HuH-7 (cell line): Measurements from ENCODE around the gene PPFIA4.

Source experiments
- DNase-seq: peaks from one replicate; pipeline ENCODE4 v3.0.0; 2011; ENCODE audit warnings: low spot score

PPFIA4 gene

DNA sequence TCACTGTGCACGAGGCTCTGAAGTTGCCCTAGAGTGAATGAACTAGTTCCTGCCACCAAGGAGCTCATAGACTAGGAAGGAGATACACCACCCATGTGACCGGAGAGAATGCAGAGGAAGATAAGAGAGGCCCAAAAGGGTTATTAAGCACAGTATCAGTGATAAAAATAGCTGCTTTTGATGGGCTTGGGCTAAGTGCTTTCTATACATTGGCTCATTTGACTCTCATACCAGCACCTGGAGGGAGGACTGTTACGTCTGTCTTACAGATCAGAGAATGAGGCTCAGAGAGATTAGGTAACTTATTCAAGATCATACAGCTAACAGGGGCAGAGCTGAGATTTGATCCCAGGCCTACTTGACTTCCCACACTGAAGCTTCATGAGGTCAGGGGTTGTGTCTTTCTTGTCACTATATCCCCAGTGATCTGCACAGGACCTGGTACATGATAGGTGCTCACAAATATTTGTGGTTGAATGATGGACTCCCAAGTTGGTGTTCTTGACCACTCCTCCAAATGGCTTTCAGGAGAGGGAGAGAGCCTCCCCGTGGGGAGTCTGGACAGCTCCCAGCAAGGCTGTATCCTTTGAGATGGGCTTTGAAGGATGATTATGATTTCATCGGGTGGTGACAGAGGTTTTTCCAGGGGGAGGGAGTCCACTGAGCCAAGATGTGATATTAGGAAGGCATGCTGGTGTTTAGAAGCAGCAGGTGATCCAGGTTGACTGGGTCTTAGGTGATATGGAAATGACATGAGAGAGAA, 14.4 kb downstream of the PPFIA4 start:
- no peak for DNase-seq

DNA sequence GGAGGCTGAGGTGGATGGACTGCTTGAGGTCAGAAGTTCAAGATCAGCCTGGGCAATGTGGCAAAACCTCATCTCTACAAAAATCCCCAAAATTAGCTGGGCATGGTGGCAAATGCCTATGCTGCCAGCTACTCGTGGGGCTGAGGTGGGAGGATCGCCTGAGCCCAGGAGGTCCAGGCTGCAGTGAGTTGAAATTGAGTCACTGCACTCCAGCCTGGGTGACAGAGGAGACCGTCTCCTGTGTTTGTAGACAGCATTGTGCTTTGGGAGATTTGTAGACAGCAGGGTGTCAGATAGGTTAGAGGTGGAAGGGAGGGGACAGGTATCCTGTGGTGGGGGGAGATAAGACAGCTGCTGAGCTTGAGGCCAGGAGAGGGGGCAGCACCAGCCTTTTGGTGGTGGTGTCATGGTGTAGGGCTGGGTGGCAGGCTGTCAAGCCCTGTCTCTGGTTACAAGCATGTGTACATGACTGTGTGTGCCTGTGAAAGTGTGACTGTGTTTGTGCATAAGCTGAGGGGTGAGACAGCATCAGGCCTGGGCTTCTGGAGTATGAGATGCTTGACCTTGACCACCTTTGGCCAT, 15.2 kb downstream of the PPFIA4 start:
- DNase-seq: no peak

DNA sequence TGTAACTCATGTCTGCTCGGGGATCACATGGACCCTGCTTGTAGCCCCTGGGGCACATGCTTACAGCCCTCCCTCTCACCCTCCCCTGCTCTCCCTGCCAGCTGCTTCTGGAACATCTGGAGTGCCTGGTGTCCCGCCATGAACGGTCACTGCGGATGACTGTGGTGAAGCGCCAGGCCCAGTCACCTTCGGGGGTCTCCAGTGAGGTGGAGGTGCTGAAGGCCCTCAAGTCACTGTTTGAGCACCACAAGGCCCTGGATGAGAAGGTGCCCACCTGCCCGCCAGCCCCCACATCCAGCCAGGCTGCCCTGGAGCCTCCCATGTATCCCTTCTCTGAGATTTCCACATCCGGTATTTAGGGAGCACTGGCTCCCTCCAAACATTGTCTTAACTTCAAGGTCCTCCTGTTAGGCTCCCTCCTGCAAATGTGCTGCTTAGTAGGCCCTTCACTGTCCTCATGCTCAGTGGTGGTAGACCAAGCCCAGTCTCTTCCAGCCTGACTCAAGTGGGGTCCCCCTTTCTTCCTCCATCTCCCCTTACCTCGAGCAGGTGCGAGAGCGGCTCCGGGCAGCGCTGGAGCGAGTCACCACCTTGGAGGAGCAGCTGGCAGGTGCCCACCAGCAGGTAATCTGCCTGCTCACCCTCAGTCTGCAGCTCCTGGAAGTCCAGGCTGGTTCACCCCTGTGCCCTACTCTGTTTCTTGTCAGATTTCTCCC, 17.7 kb downstream of the PPFIA4 start:
- no peak for DNase-seq

DNA sequence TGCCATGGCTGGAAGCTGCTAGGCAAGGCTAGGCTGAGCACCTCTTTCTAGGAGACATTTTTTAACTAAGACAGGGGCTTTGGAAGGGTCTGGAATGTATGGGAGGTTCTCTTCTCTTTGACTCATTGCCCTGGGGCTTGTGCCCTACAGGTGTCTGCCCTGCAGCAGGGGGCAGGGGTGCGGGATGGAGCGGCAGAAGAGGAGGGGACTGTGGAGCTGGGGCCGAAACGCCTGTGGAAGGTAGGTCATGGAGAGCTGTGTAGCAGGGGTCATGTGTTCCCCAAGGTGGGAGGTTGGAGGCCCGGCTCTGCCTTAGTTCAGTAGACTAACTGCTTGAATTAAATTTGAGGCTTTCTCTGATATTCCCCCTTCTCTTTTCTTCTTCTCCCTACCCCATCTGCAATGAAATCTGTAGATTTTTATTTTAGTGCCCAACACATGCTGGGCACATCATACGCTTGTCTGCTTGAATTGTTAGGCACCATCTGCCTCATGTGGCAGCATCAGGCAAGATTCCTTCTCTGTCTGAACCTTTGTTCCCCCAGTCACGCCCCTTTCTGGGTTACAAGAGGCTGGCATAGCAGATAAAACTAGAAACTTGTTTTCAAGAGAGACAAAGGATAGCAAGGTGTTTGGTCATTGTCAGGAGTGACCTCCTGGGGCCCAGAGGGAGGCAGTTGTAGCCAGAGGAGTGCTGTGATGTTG, 18.4 kb downstream of the PPFIA4 start:
- DNase-seq: no peak

DNA sequence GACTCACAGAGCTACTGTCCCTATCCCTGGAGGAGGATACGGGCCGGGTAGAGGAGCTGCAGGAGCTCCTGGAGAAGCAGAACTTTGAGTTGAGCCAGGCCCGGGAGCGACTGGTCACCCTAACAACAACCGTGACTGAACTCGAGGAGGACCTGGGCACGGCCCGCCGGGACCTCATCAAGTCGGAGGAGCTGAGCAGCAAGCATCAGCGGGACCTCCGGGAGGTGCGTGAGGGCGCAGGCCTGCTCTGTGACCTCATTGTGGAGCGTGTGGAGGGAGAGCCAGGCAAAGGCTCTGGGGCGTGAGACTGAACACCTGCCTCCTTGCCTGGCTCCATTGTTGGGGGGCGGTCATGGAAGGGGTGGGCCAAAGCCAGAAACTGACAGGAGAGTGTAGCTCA, 19.0 kb downstream of the PPFIA4 start:
- no peak for DNase-seq

DNA sequence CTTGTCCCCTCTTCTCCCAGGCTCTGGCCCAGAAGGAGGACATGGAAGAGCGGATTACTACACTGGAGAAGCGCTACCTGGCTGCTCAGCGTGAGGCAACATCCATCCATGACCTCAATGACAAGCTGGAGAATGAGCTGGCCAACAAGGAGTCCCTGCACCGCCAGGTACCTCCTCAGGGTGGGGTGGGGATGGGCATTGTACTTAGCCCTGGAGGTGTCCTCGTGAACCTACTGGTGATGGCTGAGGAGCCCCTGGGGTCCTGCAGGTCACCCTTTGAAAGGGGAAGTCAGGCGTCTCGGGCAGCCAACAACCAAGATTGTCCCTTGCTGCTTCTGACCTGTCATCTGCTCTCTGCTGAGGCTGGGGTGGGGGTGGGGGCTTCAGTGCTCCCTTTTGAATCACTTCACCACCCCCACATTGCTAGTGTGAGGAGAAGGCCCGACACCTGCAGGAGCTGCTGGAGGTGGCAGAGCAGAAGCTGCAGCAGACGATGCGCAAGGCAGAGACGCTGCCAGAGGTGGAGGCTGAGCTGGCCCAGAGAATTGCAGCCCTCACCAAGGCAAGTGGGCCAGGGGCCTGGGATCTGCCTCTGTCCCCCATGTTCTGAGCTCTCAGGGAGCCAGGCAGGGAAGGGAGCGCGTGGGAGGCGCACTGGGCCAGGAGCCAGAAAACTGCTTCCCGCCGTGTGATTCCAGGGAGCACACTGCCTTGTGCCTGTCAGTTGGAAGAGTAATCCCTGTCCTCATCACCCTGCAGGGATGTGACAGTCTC, 19.7 kb downstream of the PPFIA4 start:
- no peak for DNase-seq

DNA sequence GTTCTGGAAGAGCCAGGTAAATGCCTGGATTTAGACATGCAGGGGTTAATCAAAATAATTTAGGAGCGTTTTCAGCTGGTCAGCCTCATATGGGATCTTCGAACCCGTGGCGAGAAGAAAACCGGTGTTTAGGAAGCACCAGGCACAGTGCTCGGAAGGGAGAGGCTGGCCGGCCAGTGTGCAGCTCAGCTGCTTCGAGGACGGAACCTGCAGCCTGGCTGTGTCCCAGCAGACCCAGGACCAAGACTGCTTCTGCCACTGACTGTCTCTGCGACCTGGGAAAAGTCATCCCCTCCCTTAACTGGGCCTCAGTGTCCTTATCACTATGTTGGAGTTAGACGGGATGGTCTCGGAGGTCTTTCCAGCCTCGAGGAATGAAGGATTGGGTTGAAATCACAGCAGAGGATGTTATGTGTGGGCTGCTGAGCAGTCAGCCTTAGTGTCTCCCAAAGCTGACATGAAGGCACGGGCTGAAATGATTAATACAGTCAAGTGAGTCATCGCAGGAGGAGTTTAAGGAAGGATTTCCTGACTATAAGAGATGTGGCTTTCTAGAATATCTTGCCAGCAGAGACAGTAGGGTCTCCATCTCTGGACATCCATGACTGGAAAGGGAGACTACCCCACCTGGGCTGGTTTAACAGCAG, 20.8 kb downstream of the PPFIA4 start:
- no peak for DNase-seq

DNA sequence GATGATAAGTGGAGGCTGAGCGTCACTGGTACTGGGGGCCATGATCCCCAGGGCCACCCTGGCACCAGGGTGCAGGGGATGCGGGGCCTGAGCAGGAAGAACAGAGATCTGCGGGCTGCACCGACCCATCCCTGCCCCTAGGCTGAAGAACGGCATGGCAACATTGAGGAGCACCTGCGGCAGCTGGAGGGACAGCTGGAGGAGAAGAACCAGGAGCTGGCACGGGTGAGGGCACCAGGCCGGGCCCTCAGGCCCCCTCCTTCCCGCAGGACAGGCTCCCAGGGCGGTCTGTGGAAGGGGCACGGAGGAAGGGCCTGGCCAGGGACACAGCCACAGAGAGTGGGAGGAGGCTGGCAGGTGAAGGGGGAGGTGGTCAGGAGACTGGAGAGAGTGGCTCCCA, 21.8 kb downstream of the PPFIA4 start:
- DNase-seq: no peak

DNA sequence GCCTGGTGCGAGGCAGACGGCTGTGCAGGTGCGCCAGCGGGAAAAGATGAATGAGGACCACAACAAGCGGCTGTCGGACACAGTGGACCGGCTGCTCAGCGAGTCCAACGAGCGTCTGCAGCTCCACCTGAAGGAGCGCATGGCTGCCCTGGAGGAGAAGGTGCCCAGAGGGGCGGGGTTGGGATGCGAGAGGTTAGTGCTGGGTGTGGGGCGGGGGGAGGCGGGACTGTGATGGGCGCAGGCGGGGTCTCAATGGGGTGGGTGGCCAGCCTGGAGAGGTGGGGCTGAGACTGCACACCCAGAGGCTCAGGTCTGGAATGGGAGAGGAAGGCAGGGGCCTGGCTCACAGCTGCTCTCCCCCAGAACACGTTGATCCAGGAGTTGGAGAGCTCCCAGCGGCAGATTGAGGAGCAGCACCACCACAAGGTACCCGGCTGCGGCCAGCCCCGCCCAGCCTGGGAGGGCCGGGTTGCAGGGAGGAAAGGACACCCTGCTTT, 22.3 kb downstream of the PPFIA4 start:
- DNase-seq: no peak

DNA sequence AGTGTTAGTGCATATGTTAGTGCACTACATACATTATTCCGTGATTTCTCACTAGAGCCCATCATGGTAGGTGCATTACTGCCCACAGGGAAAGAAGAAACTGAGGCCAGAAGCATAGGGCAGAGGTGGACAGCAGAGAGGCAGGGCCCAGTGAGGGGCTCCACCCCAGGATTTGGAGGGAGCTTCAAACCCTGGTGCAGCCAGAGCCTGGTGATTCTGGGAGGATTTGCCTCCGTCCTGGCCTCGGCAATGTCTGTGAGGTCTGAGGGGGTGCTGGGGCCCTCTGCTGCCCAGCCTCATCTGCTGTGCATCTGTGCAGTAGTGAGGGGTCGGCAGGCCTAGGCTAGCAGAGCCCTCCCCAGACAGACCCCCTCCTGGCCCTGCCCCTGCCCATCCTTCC, 22.8 kb downstream of the PPFIA4 start:
- no peak for DNase-seq

DNA sequence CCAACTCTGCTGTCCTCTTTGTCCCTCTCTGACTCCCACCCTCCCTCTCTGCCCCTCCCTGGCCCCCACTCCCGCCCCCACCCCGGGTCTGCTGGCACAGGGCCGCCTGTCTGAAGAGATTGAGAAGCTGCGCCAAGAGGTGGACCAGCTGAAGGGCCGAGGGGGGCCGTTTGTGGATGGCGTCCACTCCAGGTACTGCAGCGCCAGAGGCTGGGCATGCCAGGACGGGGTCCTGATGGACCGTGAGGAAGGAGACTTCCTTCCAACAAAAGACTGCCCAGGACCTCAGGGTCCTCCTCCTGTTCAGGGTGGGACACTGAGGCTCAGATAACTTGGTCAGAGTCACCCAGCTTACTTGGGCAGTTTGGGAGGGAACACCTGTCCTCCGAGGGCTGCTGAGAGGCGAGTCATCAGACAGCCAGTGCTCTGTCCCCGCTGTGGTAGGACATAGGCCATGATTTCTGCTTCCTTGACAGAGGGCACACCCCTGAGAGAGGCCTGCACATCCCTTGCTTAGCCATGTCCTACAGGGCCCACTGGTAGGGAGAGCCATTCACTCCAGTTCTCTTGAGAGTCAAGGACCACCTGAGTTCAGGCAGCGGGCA, 23.4 kb downstream of the PPFIA4 start:
- no peak for DNase-seq

DNA sequence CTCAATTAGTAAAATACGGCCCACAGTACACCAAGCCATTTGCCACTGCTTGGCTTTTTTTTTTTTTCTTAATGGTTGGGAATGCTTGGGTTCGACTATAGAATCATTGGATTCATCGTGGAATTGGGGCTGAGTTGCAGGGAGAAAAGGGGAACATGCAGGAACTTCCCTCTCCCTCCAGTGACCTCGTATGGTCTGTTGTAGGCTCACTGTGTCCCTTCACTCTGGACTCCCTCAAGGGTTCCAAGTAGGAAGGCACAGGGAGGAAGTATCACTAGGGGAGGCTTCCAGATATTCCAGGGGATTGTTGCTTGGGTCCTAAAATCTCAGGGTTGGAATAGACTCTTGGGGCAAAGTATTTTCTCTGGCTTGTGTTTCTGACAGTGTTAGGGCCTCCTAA, 24.5 kb downstream of the PPFIA4 start:
- DNase-seq: no peak

DNA sequence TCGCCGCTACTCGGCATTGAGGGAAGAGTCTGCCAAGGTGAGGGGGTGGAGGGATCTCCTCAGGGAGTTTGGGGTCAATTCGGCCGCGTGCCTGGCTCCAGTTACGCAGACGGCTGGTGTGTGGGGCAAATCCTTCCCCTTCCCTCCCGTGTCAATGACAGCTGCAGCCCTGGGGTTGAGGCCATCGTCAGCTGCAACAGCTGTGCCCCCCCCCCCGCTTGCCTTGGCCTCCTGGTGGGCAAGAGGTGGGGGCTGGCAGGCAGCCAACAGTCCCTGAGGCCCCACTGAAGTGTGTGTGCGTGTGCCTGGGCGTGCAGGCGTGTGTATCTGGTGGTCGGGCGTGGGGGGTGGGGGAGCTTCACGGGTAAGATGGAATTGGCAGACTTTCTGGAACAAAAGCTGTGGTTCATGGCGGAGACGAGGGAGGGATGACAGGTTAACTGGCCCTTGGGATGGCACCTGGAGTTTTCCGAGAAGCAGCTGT, 25.6 kb downstream of the PPFIA4 start:
- DNase-seq: no peak

DNA sequence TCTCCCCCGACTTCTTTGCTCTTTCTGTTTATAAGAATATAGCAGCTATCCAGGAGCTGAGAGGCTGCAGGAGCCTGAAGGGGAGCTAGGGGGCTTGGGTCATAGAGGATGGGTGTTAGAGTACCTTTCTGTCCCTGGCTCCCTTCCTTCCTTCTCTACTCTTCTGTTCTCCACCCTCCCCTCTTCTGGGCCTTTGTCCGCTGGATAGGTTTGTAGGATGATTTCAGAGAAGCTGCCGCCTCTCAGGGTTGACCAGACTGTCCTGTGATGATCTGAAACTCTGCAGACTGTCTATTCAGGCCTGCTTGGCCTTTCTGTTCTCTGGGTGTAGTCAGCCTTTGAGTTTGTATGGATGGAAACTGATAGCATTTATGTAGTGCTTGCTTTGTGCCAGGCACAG, 26.3 kb downstream of the PPFIA4 start:
- no peak for DNase-seq

DNA sequence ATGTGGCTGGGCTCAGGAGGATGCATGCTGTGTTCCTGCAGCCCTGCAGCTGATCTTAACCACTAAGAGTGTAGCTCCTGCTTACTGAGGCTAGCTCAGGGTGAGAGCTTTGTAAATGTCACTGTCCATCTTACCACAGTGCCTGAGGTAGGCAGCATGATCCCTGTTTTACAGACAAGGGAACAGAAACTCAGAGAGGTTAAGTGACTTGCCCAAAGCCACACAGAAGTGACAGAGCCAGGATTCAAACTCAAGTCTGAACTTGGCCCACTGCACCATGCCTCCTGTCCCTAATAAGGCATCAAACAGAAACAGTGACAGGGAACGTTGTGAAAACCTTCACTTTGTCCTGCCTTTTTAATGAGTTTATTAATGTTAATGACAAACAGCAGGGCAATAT, 27.9 kb downstream of the PPFIA4 start:
- no peak for DNase-seq

DNA sequence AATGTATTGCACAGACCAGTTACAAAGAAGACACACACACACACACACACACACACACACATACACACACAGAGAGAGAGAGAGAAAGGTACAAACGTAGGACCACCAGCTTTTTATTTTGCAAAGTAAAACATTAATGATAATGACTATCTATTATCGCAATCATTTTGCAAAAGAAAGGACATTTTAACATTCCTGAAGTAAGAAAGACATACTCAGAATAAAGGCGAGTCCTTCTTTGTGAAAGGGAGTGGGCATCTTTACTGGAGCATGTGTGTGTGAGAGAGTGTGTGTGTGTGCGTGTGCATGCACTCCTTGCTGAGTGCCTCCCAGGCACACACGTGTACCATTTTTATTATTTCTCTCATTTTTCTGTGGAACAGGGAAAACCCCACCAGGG, 28.4 kb downstream of the PPFIA4 start:
- no peak for DNase-seq

DNA sequence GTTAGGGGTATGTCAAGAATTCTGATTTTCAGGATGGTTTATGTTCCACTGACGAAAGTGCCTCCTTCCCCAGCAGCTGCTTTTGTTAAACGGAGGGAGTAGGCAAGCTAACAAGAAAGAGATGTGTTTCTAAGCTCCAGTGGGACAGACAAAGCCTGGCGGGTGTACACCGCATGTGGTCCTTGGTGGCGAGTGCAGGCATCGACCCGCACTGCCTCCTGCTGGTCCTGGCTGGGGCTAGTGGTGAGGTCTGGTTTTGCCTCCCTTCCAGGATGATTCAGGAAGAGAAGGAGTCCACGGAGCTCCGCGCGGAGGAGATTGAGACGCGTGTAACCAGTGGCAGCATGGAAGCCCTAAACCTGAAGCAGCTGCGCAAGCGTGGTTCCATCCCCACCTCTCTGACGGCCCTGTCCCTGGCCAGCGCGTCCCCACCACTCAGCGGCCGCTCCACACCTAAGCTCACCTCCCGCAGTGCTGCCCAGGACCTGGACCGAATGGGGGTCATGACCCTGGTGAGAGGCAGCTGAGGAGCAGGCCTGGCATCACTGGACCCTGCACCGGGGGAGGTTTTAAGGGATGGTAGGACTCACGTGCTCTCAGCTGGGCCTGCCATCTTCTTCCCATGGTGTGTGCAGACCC, 29.0 kb downstream of the PPFIA4 start:
- no peak for DNase-seq

DNA sequence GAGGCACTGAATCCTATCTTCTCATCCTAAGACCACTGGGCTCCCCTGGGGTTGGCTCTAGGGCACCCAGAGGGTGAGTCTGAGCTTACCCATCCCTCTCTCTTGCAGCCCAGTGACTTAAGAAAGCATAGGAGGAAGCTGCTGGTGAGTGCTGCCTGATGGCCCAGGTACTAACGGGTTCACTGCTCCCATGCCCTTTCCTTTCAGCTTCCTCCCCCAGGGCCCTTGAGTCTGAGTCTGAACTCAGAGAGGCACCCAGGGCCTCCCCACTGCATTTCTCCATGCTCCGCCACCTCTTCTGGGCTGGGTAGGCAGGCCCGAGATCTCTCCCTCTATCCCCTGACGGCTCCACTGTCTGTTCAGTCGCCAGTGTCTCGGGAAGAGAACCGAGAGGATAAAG, 29.7 kb downstream of the PPFIA4 start:
- no peak for DNase-seq

DNA sequence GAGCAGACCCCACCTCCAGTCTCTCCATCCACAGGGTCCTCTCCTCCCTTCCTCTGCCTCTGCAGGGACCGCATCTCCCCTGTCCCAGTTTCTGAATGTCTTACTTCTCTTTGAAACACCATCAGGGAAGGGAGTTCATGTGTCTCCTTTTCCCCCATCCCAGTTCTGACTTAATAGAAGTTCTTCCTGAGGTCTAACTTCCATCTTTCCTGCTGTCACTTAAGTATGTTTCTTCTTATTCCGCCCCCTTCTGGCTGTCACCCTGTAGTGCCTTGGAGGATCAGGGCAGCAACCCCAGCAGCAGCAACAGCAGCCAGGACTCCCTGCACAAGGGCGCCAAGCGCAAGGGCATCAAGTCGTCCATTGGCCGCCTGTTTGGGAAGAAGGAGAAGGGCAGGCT, 30.2 kb downstream of the PPFIA4 start:
- no peak for DNase-seq
